MM.1S (cell line): ENCODE results near the gene MAST3.

ENCODE experiments used
- EZH2 ChIP-seq: fragments of 300-600 bp; sonication (generic); optimal IDR thresholded peaks from 2 replicates; pipeline ENCODE3; 2017; ENCODE audit warnings: low read depth, mild to moderate bottlenecking, antibody characterized with exemption, low read length, mixed read lengths
- EZH2phosphoT487 ChIP-seq: fragments of 300-600 bp; sonication (generic); IDR thresholded peaks from 2 replicates; pipeline ENCODE4 v1.6.1; 2018; ENCODE audit warnings: antibody characterized with exemption, low read length
- TF ChIP-seq, protein P1 (sequence below): fragments of 300-600 bp; sonication (generic); IDR thresholded peaks from 2 replicates; pipeline ENCODE4 v1.5.1; 2016; ENCODE audit warnings: antibody characterized with exemption, low read length, mixed read lengths

DNA sequence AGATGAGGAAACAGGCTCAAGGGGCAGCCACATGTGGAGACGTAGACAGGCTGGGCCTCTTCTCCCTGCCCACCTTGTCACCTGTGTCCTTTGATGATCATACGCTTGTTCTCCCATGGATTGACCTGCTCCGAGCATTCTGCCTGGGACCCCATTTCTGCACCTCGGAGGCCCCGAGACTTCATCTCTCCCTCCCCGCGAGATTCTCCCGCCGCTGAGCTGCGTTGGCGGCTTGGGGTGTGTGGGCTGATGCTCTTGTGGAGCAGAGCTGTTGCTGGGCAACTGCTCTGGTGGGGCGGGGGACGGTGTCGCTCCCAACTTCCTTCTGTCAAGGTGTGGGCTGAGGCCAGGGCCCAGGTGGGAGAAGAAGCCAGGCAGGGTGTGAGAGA, 22.1 kb downstream of the MAST3 start:
- TF ChIP-seq EZH2 = no peak
- TF ChIP-seq, protein P1, sequence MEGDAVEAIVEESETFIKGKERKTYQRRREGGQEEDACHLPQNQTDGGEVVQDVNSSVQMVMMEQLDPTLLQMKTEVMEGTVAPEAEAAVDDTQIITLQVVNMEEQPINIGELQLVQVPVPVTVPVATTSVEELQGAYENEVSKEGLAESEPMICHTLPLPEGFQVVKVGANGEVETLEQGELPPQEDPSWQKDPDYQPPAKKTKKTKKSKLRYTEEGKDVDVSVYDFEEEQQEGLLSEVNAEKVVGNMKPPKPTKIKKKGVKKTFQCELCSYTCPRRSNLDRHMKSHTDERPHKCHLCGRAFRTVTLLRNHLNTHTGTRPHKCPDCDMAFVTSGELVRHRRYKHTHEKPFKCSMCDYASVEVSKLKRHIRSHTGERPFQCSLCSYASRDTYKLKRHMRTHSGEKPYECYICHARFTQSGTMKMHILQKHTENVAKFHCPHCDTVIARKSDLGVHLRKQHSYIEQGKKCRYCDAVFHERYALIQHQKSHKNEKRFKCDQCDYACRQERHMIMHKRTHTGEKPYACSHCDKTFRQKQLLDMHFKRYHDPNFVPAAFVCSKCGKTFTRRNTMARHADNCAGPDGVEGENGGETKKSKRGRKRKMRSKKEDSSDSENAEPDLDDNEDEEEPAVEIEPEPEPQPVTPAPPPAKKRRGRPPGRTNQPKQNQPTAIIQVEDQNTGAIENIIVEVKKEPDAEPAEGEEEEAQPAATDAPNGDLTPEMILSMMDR = no peak
- no peak for TF ChIP-seq EZH2phosphoT487
